Activated CD8-positive, alpha-beta memory T cell treated with anti-CD3 and anti-CD28 coated beads for 48 hours (primary cell): ENCODE results near the gene ARRB1.
"Not testable (repeated sequence)": the region's sequence is repeated elsewhere in the genome, so short reads cannot be mapped to it uniquely, and the experiment has no call there.

Source experiments
- DNase-seq, 3 experiments: peaks; one replicate each; pipeline ENCODE4 v3.0.0-alpha.2; 2020; ENCODE audit warnings: low read depth in 2 of 3, low spot score in 2 of 3

ARRB1 gene

GRCh38 chr11:75324189-75324588 is 27.3 kb downstream of the ARRB1 start:
- no peak for DNase-seq

GRCh38 chr11:75323609-75324008 is 27.9 kb downstream of the ARRB1 start:
- DNase-seq, result no peak

GRCh38 chr11:75320643-75321042 is 30.8 kb downstream of the ARRB1 start:
- DNase-seq, result no peak

GRCh38 chr11:75320046-75320618 is 31.3 kb downstream of the ARRB1 start:
- no peak for DNase-seq

- no peak for DNase-seq
Measured at GRCh38 chr11:75319035-75319877, 32.2 kb downstream of the ARRB1 start.

- no peak for DNase-seq
Measured at GRCh38 chr11:75317446-75318122, 33.9 kb downstream of the ARRB1 start.

- DNase-seq, result no peak
Measured at GRCh38 chr11:75315439-75315805, 36.0 kb downstream of the ARRB1 start.

- no peak for DNase-seq
Measured at GRCh38 chr11:75314771-75315438, 36.6 kb downstream of the ARRB1 start.

- DNase-seq, result no peak
Measured at GRCh38 chr11:75313513-75314272, 37.8 kb downstream of the ARRB1 start.

GRCh38 chr11:75312346-75312745 is 39.1 kb downstream of the ARRB1 start:
- no peak for DNase-seq

GRCh38 chr11:75311858-75312288 is 39.6 kb downstream of the ARRB1 start:
- DNase-seq, result no peak

- DNase-seq, result no peak
Measured at GRCh38 chr11:75308986-75309385, 42.5 kb downstream of the ARRB1 start.

GRCh38 chr11:75308116-75308515 is 43.3 kb downstream of the ARRB1 start:
- DNase-seq, result no peak

- DNase-seq, result no peak
Measured at GRCh38 chr11:75307058-75307457, 44.4 kb downstream of the ARRB1 start.

- no peak for DNase-seq
Measured at GRCh38 chr11:75306529-75306928, 44.9 kb downstream of the ARRB1 start.

GRCh38 chr11:75305993-75306392 is 45.5 kb downstream of the ARRB1 start:
- DNase-seq, result no peak

- DNase-seq, result no peak
Measured at GRCh38 chr11:75305452-75305851, 46.0 kb downstream of the ARRB1 start.

- not testable (repeated sequence) for DNase-seq
Measured at GRCh38 chr11:75304941-75305340, 46.5 kb downstream of the ARRB1 start.

GRCh38 chr11:75303544-75304224 is 47.8 kb downstream of the ARRB1 start:
- no peak for DNase-seq

- DNase-seq, result no peak
Measured at GRCh38 chr11:75302371-75302770, 49.1 kb downstream of the ARRB1 start.
